Measurements from ENCODE around the gene TRIM65.

GRCh38 chr17:75876938-75877751 is 19.6 kb downstream of the TRIM65 start:
- TF ChIP-seq CTCF (IDR thresholded peaks at IDR 0.05) (no peak), POLR2AphosphoS5 (IDR thresholded peaks at IDR 0.05; ENCODE audit: low read depth, low read length) (peak; percentile 84)

All from Panc1 (cell line).